ENCODE measurements around the gene GSDME. TPM values are rescaled to one million over a fixed set of nuclear protein-coding genes. Genes with fewer than 3 reads are reported as not detected.

The GSDME gene
- total RNA-seq, 4 donors from 2014 or later: 3.1 to 5.2 (median 3.9) TPM

DNA sequence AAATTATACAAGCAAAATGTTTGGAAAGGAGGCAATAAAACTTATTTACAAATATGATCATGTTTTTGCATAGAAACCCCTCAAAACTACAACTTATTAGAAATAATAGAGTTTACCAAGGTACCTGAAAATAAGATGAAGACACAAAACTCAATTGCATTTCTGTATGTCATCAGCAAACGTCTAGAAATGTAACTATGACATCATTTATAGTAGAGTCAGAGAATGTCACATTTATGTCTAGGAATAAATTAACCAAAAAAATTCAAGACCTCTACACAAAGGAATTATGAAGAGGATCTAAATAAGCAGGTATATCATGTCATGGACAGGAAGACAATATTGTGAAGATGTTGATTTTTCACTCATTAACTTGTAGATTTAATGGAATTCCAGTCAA is 103.0 kb downstream of the GSDME start:
- DNase-seq (no peak), ATAC-seq (no peak)
- in situ Hi-C loops (cut with MboI; ENCODE audit: low sequenced_read_pairs in 4 of 4): loop anchor here (25.0 kb wide), 5 partner anchors 242 to 1092 kb away; partner anchors contain the start of genes NPY (in 1 of the 4) and STK31 (in 1 of the 4)
- TF ChIP-seq POLR2A (IDR thresholded peaks at IDR 0.05): no peak
- TF ChIP-seq CTCF (IDR thresholded peaks at IDR 0.05 in 4 of 5, conservative IDR thresholded peaks at IDR 0.05 in 1 of 5): no peak
- intact Hi-C loops (cut with DNase I; ENCODE audit: low total_unique reads): no loop called here
- Histone ChIP-seq H3K27me3 (no peaks in the 10 kb centered on the region), H3K9me3 (no peaks in the 10 kb centered on the region), H3K4me1 (peaks cover 0 to 7% of the 10 kb centered on the region in 2 donors), H3K4me3 (no peak overlapping the region), H3K27ac (no peak overlapping the region), H3K36me3 (no peaks in the 10 kb centered on the region)

DNA sequence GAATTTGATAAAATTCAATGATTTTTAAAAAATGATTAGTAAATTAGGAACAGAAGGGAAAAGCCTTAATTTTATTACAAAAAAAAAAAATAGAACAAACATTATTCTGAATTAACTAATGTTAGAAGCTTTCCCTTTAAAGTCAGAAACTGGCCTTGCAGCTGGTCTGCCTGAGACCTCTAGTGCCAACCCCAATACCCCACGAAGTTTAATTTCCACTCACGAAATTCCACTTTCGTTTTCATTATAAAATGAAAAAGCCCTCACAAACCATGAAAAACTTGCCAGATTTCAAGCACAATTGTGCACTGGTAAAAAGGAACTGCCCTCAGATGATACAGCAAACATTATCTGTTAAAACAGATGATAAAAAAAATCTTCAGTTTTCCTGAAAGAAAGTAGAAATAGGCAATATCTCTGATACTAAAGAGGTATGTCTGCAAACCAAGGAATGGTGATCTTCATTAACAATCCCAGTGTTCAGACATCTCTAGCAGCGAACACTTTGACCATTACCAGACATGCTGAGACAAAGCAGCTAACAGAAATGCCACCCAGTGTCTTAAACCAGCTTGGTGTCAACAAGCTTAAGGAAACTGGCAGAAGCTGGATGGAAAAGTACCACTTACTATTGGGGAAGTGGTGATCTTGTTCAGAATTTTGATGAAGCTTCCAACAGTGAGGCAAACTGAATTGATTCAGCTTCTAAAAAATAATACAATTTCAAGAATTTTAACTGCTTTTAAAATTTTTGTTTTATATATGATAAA is 103.8 kb downstream of the GSDME start:
- ATAC-seq (no peak), DNase-seq (no peak)
- Histone ChIP-seq H3K36me3 (no peaks in the 10 kb centered on the region), H3K4me1 (peaks cover 0 to 7% of the 10 kb centered on the region in 2 donors), H3K9me3 (no peaks in the 10 kb centered on the region), H3K27ac (peak overlapping the region in 1 of 4 donors; percentile 27), H3K4me3 (peak overlapping the region in 3 of 4 donors; percentile 5 to 45 (median 23)), H3K27me3 (no peaks in the 10 kb centered on the region)
- no peak for TF ChIP-seq POLR2A (IDR thresholded peaks at IDR 0.05)
- TF ChIP-seq CTCF (IDR thresholded peaks at IDR 0.05 in 4 of 5, conservative IDR thresholded peaks at IDR 0.05 in 1 of 5): no peak
- intact Hi-C loops (cut with DNase I; ENCODE audit: low total_unique reads): no loop called here
- in situ Hi-C loops (cut with MboI; ENCODE audit: low sequenced_read_pairs in 4 of 4): loop anchor here (25.0 kb wide), 5 partner anchors 241 to 1091 kb away; partner anchors contain the start of genes NPY (in 1 of the 4) and STK31 (in 1 of the 4)

GRCh38 chr7:24652251-24652939 is 104.9 kb downstream of the GSDME start:
- ATAC-seq: peak; percentile 33 to 47
- intact Hi-C loops (cut with DNase I; ENCODE audit: low total_unique reads) (no loop called here), in situ Hi-C loops (cut with MboI; ENCODE audit: low sequenced_read_pairs in 4 of 4) (loop anchor here (25.0 kb wide), 5 partner anchors 240 to 1090 kb away; partner anchors contain the start of genes NPY (in 1 of the 4) and STK31 (in 1 of the 4))
- TF ChIP-seq POLR2A (IDR thresholded peaks at IDR 0.05) (no peak), CTCF (IDR thresholded peaks at IDR 0.05 in 4 of 5, conservative IDR thresholded peaks at IDR 0.05 in 1 of 5) (no peak)
- Histone ChIP-seq H3K27me3 (no peaks in the 10 kb centered on the region), H3K36me3 (no peaks in the 10 kb centered on the region), H3K4me3 (peak overlapping the region in 1 of 4 donors; percentile 13), H3K27ac (no peak overlapping the region), H3K4me1 (peaks cover 0 to 7% of the 10 kb centered on the region in 2 donors), H3K9me3 (no peaks in the 10 kb centered on the region)
- no peak for DNase-seq

Other genes with a start within 250 kb of the GSDME start
- 10 to 100 TPM; 11.2 to 17.3 (median 12.4) TPM for gene PALS2, start 184.0 kb downstream of the GSDME start, total RNA-seq
- gene OSBPL3, start 222.7 kb upstream of the GSDME start, total RNA-seq: 1 to 10 TPM; 3.1 to 7.0 (median 5.3) TPM